ENCODE measurements around the gene SAG. TPM values are rescaled to one million over a fixed set of nuclear protein-coding genes. Genes with fewer than 3 reads are reported as not detected.

SAG gene
- total and polyA plus RNA-seq, 7 donors, result not detected

DNA sequence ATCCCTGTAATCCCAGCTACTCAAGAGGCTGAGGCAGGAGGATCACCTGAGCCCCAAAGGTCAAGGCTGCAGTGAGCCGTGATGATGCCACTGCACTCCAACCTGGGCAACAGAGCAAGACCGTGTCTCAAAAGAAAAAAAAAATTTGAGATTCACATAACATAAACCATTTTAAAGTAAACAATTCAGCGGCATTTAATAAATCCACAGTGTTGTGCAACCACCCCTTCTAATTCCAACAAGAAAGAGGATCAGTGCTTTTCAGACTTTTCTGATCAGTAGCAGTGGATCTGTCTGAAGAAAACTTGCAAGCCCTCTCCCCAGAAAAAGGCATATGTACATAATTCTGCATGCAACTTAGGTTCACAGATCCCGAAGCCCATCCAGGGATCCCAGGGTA, 7.2 kb upstream of the SAG start:
- no peak for ATAC-seq
- intact Hi-C loops (cut with DNase I), result no loop called here
- Histone ChIP-seq H3K36me3 (ENCODE audit: insufficient read depth in 1 of 2, low read depth in 1 of 2) (peaks cover 0 to 9% of the 10 kb centered on the region in 2 donors), H3K27me3 (ENCODE audit: insufficient read depth in 3 of 3, low read length in 2 of 3) (no peaks in the 10 kb centered on the region), H3K9me3 (no peaks in the 10 kb centered on the region), H3K4me1 (no peaks in the 10 kb centered on the region), H3K27ac (no peak overlapping the region), H3K4me3 (no peak overlapping the region)
- TF ChIP-seq, protein P1, sequence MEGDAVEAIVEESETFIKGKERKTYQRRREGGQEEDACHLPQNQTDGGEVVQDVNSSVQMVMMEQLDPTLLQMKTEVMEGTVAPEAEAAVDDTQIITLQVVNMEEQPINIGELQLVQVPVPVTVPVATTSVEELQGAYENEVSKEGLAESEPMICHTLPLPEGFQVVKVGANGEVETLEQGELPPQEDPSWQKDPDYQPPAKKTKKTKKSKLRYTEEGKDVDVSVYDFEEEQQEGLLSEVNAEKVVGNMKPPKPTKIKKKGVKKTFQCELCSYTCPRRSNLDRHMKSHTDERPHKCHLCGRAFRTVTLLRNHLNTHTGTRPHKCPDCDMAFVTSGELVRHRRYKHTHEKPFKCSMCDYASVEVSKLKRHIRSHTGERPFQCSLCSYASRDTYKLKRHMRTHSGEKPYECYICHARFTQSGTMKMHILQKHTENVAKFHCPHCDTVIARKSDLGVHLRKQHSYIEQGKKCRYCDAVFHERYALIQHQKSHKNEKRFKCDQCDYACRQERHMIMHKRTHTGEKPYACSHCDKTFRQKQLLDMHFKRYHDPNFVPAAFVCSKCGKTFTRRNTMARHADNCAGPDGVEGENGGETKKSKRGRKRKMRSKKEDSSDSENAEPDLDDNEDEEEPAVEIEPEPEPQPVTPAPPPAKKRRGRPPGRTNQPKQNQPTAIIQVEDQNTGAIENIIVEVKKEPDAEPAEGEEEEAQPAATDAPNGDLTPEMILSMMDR (IDR thresholded peaks at IDR 0.05), result no peak
- no peak for DNase-seq
- 77 to 92% (median 89%) methylated on average over 4 of the region's 4 CpGs for WGBS, 3 donors

DNA sequence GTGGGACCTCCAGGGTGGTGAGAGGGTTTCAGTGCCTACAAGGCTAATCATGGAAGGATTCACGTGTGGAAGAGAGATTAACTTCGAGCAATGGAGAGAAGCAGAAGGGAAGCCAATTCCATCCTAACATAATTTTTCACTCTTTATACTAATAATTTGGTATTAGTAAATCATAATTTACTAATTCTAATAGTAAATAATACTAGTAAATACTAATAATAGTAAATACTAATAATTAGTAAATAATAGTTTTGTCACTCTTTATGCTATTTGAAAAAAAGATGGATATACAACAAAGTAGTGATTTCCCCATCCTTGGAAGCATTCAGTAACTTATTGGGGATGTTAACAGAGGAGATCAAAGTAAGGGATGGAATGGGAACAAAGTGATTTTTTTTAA, 6.4 kb upstream of the SAG start:
- H3K4me3 ChIP-seq, result no peak overlapping the region
- WGBS, 3 donors, result 72 to 73% (median 72%) methylated on average over 2 of the region's 2 CpGs
- no peaks in the 10 kb centered on the region for H3K4me1 ChIP-seq
- ATAC-seq (no peak), DNase-seq (no peak)
- peaks cover 0 to under 1% of the 10 kb centered on the region in 2 donors for H3K36me3 ChIP-seq (ENCODE audit: insufficient read depth in 1 of 2, low read depth in 1 of 2)
- H3K27ac ChIP-seq, result no peak overlapping the region
- TF ChIP-seq, protein P1 (IDR thresholded peaks at IDR 0.05), result no peak
- intact Hi-C loops (cut with DNase I), result no loop called here
- no peaks in the 10 kb centered on the region for H3K27me3 ChIP-seq (ENCODE audit: insufficient read depth in 3 of 3, low read length in 2 of 3)
- H3K9me3 ChIP-seq, result no peaks in the 10 kb centered on the region

DNA sequence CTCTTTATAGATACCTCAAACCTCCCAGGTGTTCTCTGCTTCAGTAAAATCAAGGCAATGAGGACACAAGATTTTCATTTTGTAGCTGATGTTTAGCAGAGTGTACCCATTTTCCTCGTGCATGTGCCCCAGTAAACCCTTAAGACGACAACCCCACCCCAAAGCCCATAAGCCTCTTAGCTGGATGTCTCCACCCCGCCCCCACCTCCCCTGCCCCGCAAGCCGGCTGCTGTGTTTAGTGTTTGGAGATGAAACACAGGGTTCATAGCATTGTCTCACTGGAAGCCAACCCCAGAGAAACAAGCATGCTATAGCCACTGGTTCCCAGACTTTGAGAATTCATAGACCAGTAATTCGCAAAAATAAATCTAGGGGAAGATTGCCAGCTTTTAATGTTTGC, 5.8 kb upstream of the SAG start:
- no peaks in the 10 kb centered on the region for H3K9me3 ChIP-seq
- 40 to 52% (median 48%) methylated on average over 6 of the region's 6 CpGs for WGBS, 3 donors
- no peaks in the 10 kb centered on the region for H3K4me1 ChIP-seq
- intact Hi-C loops (cut with DNase I), result no loop called here
- no peaks in the 10 kb centered on the region for H3K27me3 ChIP-seq (ENCODE audit: insufficient read depth in 3 of 3, low read length in 2 of 3)
- H3K4me3 ChIP-seq, result no peak overlapping the region
- TF ChIP-seq, protein P1 (IDR thresholded peaks at IDR 0.05), result no peak
- H3K36me3 ChIP-seq (ENCODE audit: insufficient read depth in 1 of 2, low read depth in 1 of 2), result no peaks in the 10 kb centered on the region
- no peak for ATAC-seq
- H3K27ac ChIP-seq, result no peak overlapping the region
- DNase-seq, result no peak

DNA sequence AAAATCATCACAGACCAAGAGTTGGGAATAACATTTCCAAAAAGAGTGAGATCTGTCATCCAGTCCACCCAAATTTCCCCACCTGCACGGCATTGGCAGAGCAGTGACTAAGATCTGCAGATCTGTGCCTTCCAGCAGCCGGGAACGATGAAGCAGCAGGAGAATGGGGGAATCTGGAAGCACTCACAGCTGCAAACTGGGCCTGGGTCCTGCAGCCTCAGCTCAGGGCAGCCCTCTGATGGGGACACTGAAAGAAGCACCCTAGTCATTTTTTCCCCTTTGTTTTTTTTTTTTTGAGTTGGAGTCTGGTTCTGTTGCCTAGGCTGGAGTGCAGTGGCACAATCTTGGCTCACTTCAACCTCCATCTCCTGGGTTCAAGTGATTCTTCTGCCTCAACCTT, 4.4 kb upstream of the SAG start:
- no peak overlapping the region for H3K4me3 ChIP-seq
- no peaks in the 10 kb centered on the region for H3K36me3 ChIP-seq (ENCODE audit: insufficient read depth in 1 of 2, low read depth in 1 of 2)
- no peaks in the 10 kb centered on the region for H3K9me3 ChIP-seq
- intact Hi-C loops (cut with DNase I), result no loop called here
- WGBS, 3 donors, result 83 to 85% (median 84%) methylated on average over 3 of the region's 3 CpGs
- no peak for ATAC-seq
- H3K27ac ChIP-seq, result no peak overlapping the region
- no peaks in the 10 kb centered on the region for H3K4me1 ChIP-seq
- no peaks in the 10 kb centered on the region for H3K27me3 ChIP-seq (ENCODE audit: insufficient read depth in 3 of 3, low read length in 2 of 3)
- DNase-seq, result no peak
- TF ChIP-seq, protein P1 (IDR thresholded peaks at IDR 0.05), result no peak

DNA sequence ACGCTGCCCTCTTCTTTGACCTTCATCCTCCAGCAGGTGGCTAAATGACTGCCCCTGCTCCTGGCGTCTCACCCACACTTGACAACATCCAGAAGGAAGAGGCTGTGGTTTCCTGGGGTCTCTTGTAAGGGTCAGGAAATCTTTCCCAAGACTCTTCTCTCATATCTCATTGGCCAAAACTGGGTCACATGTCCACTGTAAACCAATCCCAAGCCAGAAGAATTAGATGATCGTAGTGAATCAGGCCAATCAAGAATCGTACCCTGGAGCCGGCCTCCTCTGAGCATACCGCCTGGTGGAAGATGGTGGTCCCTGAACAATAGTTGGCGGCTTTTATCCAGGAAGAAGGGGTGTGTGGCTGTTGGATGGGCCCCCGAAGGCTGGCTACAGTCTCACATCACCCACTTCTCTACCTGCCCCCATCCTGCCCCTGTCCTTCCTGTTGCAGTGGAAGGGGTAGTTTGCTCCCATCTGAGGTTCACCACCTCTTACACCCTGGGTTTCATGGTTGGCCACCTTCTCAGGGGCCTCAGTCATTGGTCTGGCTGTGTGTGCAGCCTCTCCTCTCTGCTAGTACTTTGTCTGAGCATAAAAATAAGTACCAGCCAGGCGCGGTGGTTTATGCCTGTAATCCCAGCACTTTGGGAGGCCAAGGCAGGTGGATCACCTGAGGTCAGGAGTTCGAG, 3.8 kb downstream of the SAG start:
- Histone ChIP-seq H3K9me3 (no peaks in the 10 kb centered on the region), H3K4me3 (no peak overlapping the region), H3K27me3 (ENCODE audit: insufficient read depth in 3 of 3, low read length in 2 of 3) (no peaks in the 10 kb centered on the region), H3K27ac (no peak overlapping the region), H3K4me1 (no peaks in the 10 kb centered on the region), H3K36me3 (ENCODE audit: insufficient read depth in 1 of 2, low read depth in 1 of 2) (no peaks in the 10 kb centered on the region)
- intact Hi-C loops (cut with DNase I), result no loop called here
- WGBS, 3 donors, result 78 to 89% (median 86%) methylated on average over 10 to 11 of the region's 11 CpGs
- DNase-seq, result no peak
- TF ChIP-seq, protein P1 (IDR thresholded peaks at IDR 0.05), result no peak
- no peak for ATAC-seq

Measured in psoas muscle (tissue), 8 donors.